GM13976 (cell line): ENCODE measurements around the gene CCDC190.

Experiments used
- DNase-seq: peaks from one replicate; pipeline ENCODE4 v3.0.0; 2012; ENCODE audit warnings: low spot score
- in situ Hi-C: fragments of 300-500 bp; cut with MboI; formaldehyde crosslinking; loops from one replicate; pipeline ENCODE4 v1.12.0; 2022; ENCODE audit warnings: low sequenced_read_pairs, mixed read lengths, inconsistent platforms; ENCODE audit not compliant: unreplicated experiment
- TF ChIP-seq, protein P1 (sequence below): IDR thresholded peaks from 2 replicates; pipeline ENCODE4 v1.5.1; 2012; ENCODE audit warnings: borderline replicate concordance, mild to moderate bottlenecking; ENCODE audit not compliant: insufficient read depth; ENCODE audit errors: extremely low read depth, missing control alignments, control extremely low read depth

Gene CCDC190

DNA sequence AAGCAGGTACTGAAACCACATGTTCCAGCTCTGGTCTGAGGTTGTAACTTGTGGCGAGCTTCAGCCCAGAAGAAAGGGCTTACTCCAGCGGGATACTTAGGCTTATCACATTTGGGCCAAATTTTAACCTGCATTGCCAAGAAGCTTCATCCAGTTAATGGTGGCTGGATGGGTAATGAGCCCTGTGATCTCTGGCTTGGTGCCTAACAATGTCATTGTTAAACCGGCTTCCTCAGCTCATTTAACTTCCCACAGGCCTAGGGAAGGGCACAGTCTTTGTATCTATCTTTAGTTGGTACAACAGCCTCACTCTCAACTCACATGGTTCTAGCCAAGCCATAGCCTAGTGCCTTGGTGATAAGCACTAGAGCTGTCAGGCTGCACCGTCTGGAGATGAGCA is 43.6 kb upstream of the CCDC190 start:
- no peak for DNase-seq
- in situ Hi-C loops = no loop called here
- TF ChIP-seq, protein P1, sequence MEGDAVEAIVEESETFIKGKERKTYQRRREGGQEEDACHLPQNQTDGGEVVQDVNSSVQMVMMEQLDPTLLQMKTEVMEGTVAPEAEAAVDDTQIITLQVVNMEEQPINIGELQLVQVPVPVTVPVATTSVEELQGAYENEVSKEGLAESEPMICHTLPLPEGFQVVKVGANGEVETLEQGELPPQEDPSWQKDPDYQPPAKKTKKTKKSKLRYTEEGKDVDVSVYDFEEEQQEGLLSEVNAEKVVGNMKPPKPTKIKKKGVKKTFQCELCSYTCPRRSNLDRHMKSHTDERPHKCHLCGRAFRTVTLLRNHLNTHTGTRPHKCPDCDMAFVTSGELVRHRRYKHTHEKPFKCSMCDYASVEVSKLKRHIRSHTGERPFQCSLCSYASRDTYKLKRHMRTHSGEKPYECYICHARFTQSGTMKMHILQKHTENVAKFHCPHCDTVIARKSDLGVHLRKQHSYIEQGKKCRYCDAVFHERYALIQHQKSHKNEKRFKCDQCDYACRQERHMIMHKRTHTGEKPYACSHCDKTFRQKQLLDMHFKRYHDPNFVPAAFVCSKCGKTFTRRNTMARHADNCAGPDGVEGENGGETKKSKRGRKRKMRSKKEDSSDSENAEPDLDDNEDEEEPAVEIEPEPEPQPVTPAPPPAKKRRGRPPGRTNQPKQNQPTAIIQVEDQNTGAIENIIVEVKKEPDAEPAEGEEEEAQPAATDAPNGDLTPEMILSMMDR = no peak

DNA sequence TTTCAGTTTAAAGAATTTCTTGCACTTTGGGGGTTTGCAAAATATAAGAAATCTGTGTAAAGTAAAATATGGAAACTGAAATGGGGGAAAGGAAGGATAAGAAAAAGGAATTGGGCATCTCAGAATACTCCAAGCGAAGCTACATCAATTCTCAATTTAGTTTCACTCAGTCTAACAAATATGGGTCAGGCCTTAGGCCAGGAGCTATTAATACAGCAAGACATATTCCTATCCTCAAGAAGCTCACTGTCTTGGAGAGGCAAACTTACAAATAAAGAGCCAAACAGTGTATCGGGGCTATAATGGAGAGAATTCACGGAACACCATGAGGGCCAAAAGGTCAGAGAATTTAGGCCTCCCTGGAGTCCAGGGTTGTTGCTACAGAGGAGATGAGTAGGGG is 43.0 kb upstream of the CCDC190 start:
- in situ Hi-C loops = no loop called here
- TF ChIP-seq, protein P1 = no peak
- no peak for DNase-seq

DNA sequence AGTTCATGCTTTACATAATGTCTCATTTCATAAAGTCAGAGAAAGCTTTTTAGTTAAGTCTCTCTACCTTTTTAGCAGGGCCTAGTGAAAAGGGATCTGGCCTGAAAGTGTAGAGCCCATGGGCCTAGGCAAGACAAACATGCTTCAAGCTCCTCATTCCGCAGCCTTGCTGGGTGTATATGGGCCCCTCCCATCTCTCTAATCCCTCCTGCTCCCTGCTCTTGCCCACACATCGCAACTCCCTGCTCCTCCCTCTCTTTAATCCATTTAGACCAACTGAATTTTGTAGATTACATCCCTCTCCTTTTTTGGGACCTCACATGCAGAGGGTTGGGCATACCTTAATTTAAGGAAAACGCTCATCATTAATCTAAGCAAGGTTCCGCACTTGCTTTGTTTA is 42.3 kb upstream of the CCDC190 start:
- TF ChIP-seq, protein P1 = no peak
- no peak for DNase-seq
- in situ Hi-C loops = no loop called here

DNA sequence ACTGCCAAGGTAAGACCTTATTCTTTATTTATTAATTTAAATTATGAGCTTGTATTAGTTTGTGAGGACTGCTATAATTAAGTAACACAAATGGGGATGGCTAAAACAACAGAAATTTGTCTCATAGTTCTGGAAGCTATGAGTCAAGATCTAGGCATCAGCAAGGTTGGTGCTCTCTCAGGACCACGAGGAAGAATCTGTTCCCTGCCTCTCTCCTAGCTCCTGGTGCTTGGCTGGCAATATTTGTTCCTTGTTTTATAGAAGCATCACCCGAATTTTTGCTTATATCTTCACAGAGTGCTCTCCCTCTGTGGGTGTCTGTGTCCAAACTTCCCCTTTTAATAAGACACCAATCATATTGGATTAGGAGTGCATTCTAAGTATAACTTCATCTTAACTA is 41.4 kb upstream of the CCDC190 start:
- TF ChIP-seq, protein P1 = no peak
- in situ Hi-C loops = no loop called here
- DNase-seq = no peak

DNA sequence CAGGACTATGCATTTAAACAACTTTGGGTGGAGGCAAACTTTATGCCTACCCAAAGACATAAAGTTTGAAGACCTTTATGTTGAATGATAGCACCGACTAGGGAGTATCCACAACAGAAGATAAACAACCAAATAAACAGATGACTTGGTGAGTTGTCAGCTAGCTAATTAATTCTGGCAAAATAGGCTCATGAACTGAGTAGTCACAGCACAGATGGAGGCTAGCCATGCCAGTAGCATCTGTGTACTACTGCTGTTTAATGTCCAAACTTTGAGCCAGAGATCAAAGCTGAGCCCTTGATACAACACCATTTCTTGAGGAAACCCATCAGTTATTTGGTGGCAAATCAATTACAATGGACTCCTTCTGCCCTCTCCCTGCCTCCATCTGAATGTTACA is 40.3 kb upstream of the CCDC190 start:
- in situ Hi-C loops = no loop called here
- TF ChIP-seq, protein P1 = no peak
- no peak for DNase-seq

DNA sequence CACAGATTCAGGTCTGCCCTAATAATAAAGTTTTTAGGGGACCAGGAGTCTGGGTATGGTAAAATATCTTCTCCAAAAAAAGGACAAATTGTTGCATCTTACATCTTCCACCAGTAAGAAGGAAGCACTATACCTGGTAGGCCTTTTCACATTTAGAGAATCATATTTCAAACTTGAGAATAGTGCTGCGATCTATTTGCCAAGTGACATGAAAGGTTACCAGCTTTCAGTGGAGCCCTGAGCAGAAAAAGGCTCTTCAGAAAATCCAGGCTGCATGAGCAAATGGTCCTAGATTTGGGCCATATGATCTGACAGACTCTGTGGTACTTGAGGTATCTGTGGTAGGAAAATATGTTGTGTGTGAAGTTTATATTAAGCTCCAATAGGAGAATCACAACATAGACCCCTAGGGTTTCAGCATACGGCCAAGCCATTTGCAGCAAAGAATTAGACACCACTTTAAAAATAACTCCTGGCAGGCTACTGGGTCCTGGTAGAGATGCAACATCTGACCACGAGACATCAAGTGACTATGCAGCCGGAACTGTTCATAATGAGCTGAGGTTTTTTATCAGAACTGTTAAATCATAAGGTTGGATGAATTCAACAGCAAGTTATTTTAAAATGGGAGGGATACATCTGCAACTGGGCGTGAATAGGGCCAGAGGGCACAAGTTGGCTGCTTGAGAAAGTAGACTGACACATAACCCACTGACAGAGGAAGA is 38.6 kb upstream of the CCDC190 start:
- in situ Hi-C loops = loop anchor here (25.0 kb wide), 1 partner anchor 288 kb away; no protein-coding TSS in a partner anchor
- TF ChIP-seq, protein P1 = no peak
- no peak for DNase-seq
